Erythroblast (primary cell): ENCODE measurements around the gene RBCK1.

Experiments
- DNase-seq, 2 experiments: peaks; one replicate each; lab custom pipeline; 2025; lab: John Stamatoyannopoulos, UW
- GATA1 ChIP-seq: IDR thresholded peaks from 2 replicates; pipeline ENCODE4 v1.6.1; 2011; ENCODE audit warnings: low read depth, mild to moderate bottlenecking, control low read depth, low read length, moderate library complexity
- POLR2A ChIP-seq: IDR thresholded peaks from 2 replicates; pipeline ENCODE4 v1.6.1; 2011; ENCODE audit warnings: mild to moderate bottlenecking, low read length

Gene RBCK1

GRCh38 chr20:408843-409696, 971 bp downstream of the RBCK1 start:
- peak; percentile 45 to 64 for DNase-seq
- no peak for TF ChIP-seq POLR2A
- no peak for TF ChIP-seq GATA1

- no peak for DNase-seq
These were observed 1.8 kb downstream of the RBCK1 start for GRCh38 chr20:409697-410559.

GRCh38 chr20:412081-412480, 4.0 kb downstream of the RBCK1 start:
- DNase-seq = no peak
- TF ChIP-seq POLR2A = no peak
- TF ChIP-seq GATA1 = no peak

More at GRCh38 chr20:409697-410559, 1.8 kb downstream of the RBCK1 start:
- no peak for TF ChIP-seq POLR2A
- TF ChIP-seq GATA1 = no peak

GRCh38 chr20:414161-414560, 6.1 kb downstream of the RBCK1 start:
- no peak for DNase-seq
- TF ChIP-seq GATA1 (no peak), POLR2A (no peak)

GRCh38 chr20:415820-416322, 7.8 kb downstream of the RBCK1 start:
- peak; percentile 15 for TF ChIP-seq POLR2A
- no peak for TF ChIP-seq GATA1
- peak; percentile 70 to 75 for DNase-seq

- TF ChIP-seq GATA1 (no peak), POLR2A (no peak)
- DNase-seq = no peak
These were observed 9.1 kb downstream of the RBCK1 start for GRCh38 chr20:416950-417800.

GRCh38 chr20:417801-418342, 9.8 kb downstream of the RBCK1 start:
- no peak for DNase-seq
- TF ChIP-seq GATA1 (no peak), POLR2A (no peak)

- DNase-seq = no peak
These were observed 10.8 kb downstream of the RBCK1 start for GRCh38 chr20:418858-419365.

GRCh38 chr20:419556-420165, 11.6 kb downstream of the RBCK1 start:
- TF ChIP-seq POLR2A = no peak
- TF ChIP-seq GATA1 = no peak

More at GRCh38 chr20:418858-419365, 10.8 kb downstream of the RBCK1 start:
- no peak for TF ChIP-seq POLR2A
- no peak for TF ChIP-seq GATA1

GRCh38 chr20:420166-420620, 12.1 kb downstream of the RBCK1 start:
- DNase-seq = peak in 1 of 2 experiments; percentile 22
- TF ChIP-seq GATA1 (no peak), POLR2A (no peak)

More at GRCh38 chr20:419556-420165, 11.6 kb downstream of the RBCK1 start:
- DNase-seq = no peak

GRCh38 chr20:420721-421574, 12.8 kb downstream of the RBCK1 start:
- peak; percentile 40 to 41 for DNase-seq
- no peak for TF ChIP-seq GATA1
- TF ChIP-seq POLR2A = no peak
